Thyroid gland (tissue), 4 donors: ENCODE results near the gene KLRF1.

Source experiments
- POLR2A ChIP-seq, 2 donors: fragments of 450-650 bp; IDR thresholded peaks; one replicate each; pipeline ENCODE4 v1.6.1; 2017; ENCODE audit warnings: antibody characterized with exemption in 2 of 2, mild to moderate bottlenecking in 2 of 2, moderate library complexity in 1 of 2
- TF ChIP-seq, protein P1 (sequence below), 6 experiments: fragments of 200-600 bp in 3 of 6; fragments of 450-650 bp in 3 of 6; sonication (generic) in 3 of 6; IDR thresholded peaks; one replicate each; pipeline ENCODE4 v1.5.1; 2016 to 2019; ENCODE audit warnings: antibody characterized with exemption in 6 of 6, mild to moderate bottlenecking in 2 of 6, inconsistent platforms in 1 of 6, moderate library complexity in 1 of 6

GRCh38 chr12:9856151-9856550 lies 28.9 kb downstream of the KLRF1 start:
- TF ChIP-seq, protein P1, sequence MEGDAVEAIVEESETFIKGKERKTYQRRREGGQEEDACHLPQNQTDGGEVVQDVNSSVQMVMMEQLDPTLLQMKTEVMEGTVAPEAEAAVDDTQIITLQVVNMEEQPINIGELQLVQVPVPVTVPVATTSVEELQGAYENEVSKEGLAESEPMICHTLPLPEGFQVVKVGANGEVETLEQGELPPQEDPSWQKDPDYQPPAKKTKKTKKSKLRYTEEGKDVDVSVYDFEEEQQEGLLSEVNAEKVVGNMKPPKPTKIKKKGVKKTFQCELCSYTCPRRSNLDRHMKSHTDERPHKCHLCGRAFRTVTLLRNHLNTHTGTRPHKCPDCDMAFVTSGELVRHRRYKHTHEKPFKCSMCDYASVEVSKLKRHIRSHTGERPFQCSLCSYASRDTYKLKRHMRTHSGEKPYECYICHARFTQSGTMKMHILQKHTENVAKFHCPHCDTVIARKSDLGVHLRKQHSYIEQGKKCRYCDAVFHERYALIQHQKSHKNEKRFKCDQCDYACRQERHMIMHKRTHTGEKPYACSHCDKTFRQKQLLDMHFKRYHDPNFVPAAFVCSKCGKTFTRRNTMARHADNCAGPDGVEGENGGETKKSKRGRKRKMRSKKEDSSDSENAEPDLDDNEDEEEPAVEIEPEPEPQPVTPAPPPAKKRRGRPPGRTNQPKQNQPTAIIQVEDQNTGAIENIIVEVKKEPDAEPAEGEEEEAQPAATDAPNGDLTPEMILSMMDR (IDR thresholded peaks at IDR 0.05): no peak
- no peak for TF ChIP-seq POLR2A (IDR thresholded peaks at IDR 0.05)
